Measurements from ENCODE around the gene FAM234A. TPM values are rescaled to one million over a fixed set of nuclear protein-coding genes. Genes with fewer than 3 reads are reported as not detected.

FAM234A gene
- polyA plus RNA-seq, 4 donors: 75.5 to 88.2 (median 81.5) TPM

- no peak for DNase-seq (ENCODE audit: low read depth in 4 of 4, low spot score in 3 of 4)
These were observed 58.6 kb downstream of the FAM234A start for GRCh38 chr16:293043-293775.

GRCh38 chr16:296276-296675 is 61.7 kb downstream of the FAM234A start:
- DNase-seq (ENCODE audit: low read depth in 4 of 4, low spot score in 3 of 4): no peak

DNA sequence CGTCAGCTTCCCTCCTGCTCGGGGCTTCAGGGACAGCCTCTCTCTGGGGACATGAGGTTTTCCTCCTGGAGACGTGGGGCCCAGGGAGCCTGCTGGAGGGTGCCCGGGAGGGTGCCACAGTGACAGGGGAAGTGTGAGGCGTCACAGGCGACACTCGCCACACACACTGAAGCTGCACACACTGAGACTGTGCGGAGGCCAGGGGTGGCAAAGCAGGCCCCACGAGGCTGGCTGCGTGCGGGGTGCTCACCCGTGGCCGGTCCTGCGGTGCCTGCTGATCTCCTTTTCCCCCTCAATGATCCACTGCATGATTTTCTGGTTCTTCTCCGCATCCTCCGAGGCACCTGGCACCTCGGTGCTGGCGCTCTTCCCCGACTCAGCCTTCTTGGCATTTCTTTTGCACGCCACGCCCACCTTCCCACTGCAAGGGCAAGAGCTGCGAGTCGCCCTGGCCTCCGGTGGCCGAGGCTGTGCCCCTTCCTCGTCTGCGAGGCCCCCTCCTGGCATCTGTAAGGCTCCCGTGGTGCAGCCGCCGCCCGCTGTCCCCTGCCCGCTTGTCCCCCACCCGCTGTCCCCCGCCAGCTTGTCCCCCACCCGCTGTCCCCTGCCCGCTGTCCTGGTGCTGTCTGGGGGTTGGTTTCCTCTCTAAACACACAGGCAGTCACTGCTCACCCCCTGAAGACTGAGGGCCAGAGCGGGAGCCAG is 62.3 kb downstream of the FAM234A start:
- DNase-seq (ENCODE audit: low read depth in 4 of 4, low spot score in 3 of 4): no peak

GRCh38 chr16:297832-298231 is 63.2 kb downstream of the FAM234A start:
- DNase-seq (ENCODE audit: low read depth in 4 of 4, low spot score in 3 of 4): no peak

- no peak for DNase-seq (ENCODE audit: low read depth in 4 of 4, low spot score in 3 of 4)
These were observed 66.6 kb downstream of the FAM234A start for GRCh38 chr16:301235-301634.

DNA sequence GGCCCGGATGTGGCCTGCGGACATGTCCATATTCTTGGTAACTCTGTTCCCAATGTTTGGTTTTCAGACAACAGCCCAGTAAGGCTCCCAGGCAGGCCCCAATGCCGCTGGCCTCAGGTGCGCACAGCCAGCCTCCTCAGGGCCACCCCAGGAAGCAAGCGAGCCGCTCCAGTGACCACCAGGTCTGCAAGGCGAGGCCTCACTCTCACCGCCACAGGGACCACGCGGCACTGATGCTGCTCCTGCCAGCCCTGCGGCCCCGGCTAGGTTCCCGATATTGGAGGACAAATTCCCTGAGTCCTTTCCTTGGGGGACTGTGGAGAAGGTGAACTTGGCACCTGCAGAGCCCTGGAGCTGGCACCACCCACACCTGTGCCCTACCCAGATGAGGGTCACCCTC is 67.3 kb downstream of the FAM234A start:
- DNase-seq (ENCODE audit: low read depth in 4 of 4, low spot score in 3 of 4): no peak

DNA sequence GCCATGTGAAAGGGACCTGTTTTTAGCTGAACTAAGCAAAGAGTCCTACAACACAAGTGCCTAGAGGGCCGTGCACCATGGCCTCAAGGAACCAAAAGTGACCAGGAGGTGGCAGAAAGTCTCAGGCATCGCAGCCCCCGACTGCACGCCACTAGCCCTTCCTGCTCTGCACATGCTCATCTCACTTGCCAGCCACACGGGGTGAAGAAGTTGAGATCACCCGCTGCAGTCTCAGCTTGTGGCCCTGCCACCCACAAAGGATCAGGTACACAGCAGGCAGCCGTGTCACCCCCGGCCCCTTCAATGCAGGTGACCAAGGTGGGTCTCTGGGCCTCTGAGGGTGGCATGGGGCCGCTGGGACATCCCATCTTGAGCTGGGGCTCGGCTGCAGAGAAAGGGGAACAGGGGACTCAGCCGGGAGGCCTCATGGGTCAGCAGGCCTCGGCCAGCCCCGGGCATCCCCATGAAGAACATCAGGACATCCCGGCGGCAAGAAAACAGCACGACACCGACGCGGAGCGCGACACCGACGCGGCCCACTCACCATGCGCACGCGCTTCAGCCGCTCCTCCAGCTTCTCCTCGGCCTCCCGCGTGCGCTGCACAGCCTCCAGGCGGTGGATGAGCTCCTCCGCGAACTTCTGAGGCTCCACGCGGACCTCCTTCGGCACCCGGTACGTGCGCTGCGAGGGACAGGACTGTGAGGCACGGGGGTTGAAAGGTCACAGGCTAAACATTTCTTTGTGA is 69.3 kb downstream of the FAM234A start:
- DNase-seq (ENCODE audit: low read depth in 4 of 4, low spot score in 3 of 4): no peak

GRCh38 chr16:305916-306626 is 71.5 kb downstream of the FAM234A start:
- DNase-seq (ENCODE audit: low read depth in 4 of 4, low spot score in 3 of 4): no peak

DNA sequence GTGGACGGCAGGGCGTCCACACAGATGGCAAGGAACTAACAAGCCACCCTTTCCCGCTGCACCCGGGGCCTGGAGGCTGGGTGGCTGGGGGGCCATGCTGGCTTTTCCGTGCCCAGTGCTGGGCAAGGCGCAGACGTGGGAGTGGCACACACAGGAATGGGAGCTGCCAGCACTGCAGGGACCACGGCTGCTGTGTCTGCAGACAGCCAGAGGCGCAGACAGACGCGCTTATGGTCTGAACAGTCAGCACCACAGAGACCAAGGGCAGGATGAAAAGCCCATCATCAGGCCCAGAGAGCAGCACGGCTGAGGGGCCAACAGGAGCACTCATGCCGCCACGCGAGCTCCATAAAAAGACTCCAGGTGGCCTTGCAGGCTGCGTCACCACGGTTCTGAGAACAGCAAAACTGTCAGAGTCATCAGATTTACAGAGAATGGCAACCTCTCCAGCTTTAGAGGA is 72.3 kb downstream of the FAM234A start:
- no peak for DNase-seq (ENCODE audit: low read depth in 4 of 4, low spot score in 3 of 4)

GRCh38 chr16:307691-308312 is 73.2 kb downstream of the FAM234A start:
- no peak for DNase-seq (ENCODE audit: low read depth in 4 of 4, low spot score in 3 of 4)

DNA sequence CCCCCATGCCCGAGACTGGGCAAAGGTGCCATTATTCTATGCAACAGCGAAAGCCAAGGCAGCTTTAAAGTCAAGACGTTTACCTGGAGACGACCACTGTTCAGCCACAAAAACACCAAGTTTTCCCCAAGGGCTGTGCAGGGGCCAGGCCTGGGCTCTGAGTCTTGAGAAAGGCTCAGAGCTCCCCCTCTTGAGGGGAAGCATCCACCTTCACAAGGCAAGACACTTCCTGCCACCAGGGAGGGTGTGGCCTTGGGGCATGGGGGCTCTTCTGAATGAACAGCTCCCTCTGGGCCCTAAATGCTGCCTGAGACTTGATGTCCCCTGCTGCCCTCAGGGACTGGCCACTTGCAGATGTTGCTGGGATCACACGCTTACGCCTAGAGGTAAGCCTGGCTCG is 74.9 kb downstream of the FAM234A start:
- no peak for DNase-seq (ENCODE audit: low read depth in 4 of 4, low spot score in 3 of 4)

DNA sequence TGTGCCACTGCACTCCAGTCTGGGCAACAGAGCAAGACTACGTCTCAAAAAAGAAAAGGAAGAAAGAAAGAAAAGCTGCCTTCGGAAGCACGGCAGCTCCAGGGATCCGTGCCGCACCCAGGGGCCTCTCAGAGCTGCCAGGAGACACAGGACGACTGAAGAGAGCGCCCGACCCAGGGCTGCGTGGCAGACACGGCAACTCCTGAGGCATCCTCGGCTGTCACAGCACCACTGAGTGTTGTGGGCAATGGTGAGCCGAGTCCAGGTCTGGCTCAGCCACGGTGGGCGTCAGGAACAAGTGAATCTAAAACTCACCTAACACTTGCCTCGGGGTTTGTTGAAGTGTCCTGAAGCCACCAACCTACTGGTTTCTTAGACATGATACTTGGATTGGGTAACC is 77.1 kb downstream of the FAM234A start:
- no peak for DNase-seq (ENCODE audit: low read depth in 4 of 4, low spot score in 3 of 4)

DNA sequence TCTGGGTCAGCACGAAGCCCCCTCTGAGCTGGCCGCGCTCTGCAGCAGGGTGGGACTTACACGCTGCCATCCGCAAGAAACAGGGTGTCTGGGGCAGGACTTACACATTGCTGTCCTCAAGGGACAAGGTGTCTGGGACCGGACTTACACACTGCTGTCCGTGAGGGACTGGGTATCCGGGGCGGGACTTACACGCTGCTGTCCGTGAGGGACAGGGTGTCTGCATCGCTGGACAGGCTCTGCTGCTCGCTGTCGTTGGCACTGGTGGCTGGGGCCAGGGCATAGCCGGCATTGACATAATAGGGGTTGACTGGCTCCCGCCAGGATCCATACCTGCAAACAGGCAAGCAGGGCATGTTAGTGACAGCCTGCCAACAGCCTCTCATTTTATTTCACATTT is 79.7 kb downstream of the FAM234A start:
- no peak for DNase-seq (ENCODE audit: low read depth in 4 of 4, low spot score in 3 of 4)

- DNase-seq (ENCODE audit: low read depth in 4 of 4, low spot score in 3 of 4): no peak
These were observed 80.2 kb downstream of the FAM234A start for GRCh38 chr16:314795-315299.

Other genes with a start within 250 kb of the FAM234A start
- 10 to 100 TPM; 11.3 to 13.2 (median 12.9) TPM for gene POLR3K, start 181.2 kb upstream of the FAM234A start, polyA plus RNA-seq (ENCODE audit: insufficient read length in 4 of 4)
- gene SNRNP25, start 181.0 kb upstream of the FAM234A start, polyA plus RNA-seq (ENCODE audit: insufficient read length in 4 of 4): 10 to 100 TPM; 41.8 to 52.1 (median 47.6) TPM
- gene RHBDF1, start 162.2 kb upstream of the FAM234A start, polyA plus RNA-seq (ENCODE audit: insufficient read length in 4 of 4): 10 to 100 TPM; 21.4 to 28.8 (median 28.1) TPM
- gene MPG, start 156.6 kb upstream of the FAM234A start, polyA plus RNA-seq (ENCODE audit: insufficient read length in 4 of 4): 10 to 100 TPM; 20.7 to 35.2 (median 23.2) TPM
- gene NPRL3, start 96.1 kb upstream of the FAM234A start, polyA plus RNA-seq (ENCODE audit: insufficient read length in 4 of 4): 10 to 100 TPM; 26.4 to 32.2 (median 29.6) TPM
- 1 to 10 TPM in 2 of 4 donors, under 1 TPM in 2; 0.37 to 4.2 (median 1.7) TPM for gene HBZ, start 82.2 kb upstream of the FAM234A start, polyA plus RNA-seq (ENCODE audit: insufficient read length in 4 of 4)
- gene HBM, start 68.8 kb upstream of the FAM234A start, polyA plus RNA-seq (ENCODE audit: insufficient read length in 4 of 4): 1 to 10 TPM; 2.1 to 5.7 (median 3.7) TPM
- gene HBA2, start 61.9 kb upstream of the FAM234A start, polyA plus RNA-seq (ENCODE audit: insufficient read length in 4 of 4): 1,000 to 10,000 TPM in 3 of 4 donors, 100 to 1,000 TPM in 1; 794 to 1,266 (median 1,092) TPM
- 100 to 1,000 TPM; 530 to 845 (median 681) TPM for gene HBA1, start 58.1 kb upstream of the FAM234A start, polyA plus RNA-seq (ENCODE audit: insufficient read length in 4 of 4)
- under 1 TPM; 0.51 to 0.90 (median 0.78) TPM for gene HBQ1, start 54.4 kb upstream of the FAM234A start, polyA plus RNA-seq (ENCODE audit: insufficient read length in 4 of 4)
- 100 to 1,000 TPM; 104 to 141 (median 122) TPM for gene LUC7L, start 5.4 kb upstream of the FAM234A start, polyA plus RNA-seq (ENCODE audit: insufficient read length in 4 of 4)
- 1 to 10 TPM in 3 of 4 donors, under 1 TPM in 1; 0.68 to 2.8 (median 1.9) TPM for gene RGS11, start 41.1 kb downstream of the FAM234A start, polyA plus RNA-seq (ENCODE audit: insufficient read length in 4 of 4)
- 1 to 10 TPM; 1.9 to 5.6 (median 3.5) TPM for gene ARHGDIG, start 45.8 kb downstream of the FAM234A start, polyA plus RNA-seq (ENCODE audit: insufficient read length in 4 of 4)
- gene PDIA2, start 48.3 kb downstream of the FAM234A start, polyA plus RNA-seq (ENCODE audit: insufficient read length in 4 of 4): 1 to 10 TPM in 2 of 4 donors, under 1 TPM in 2; 0.53 to 2.0 (median 1.2) TPM
- 10 to 100 TPM; 16.9 to 23.0 (median 17.6) TPM for gene AXIN1, start 117.9 kb downstream of the FAM234A start, polyA plus RNA-seq (ENCODE audit: insufficient read length in 4 of 4)
- gene MRPL28, start 135.7 kb downstream of the FAM234A start, polyA plus RNA-seq (ENCODE audit: insufficient read length in 4 of 4): 10 to 100 TPM; 68.4 to 92.6 (median 70.9) TPM
- 10 to 100 TPM; 56.8 to 71.3 (median 58.8) TPM for gene PGAP6, start 147.2 kb downstream of the FAM234A start, polyA plus RNA-seq (ENCODE audit: insufficient read length in 4 of 4)
- gene NME4, start 162.4 kb downstream of the FAM234A start, polyA plus RNA-seq (ENCODE audit: insufficient read length in 4 of 4): 100 to 1,000 TPM; 110 to 143 (median 117) TPM
- gene DECR2, start 167.1 kb downstream of the FAM234A start, polyA plus RNA-seq (ENCODE audit: insufficient read length in 4 of 4): 10 to 100 TPM; 17.8 to 40.4 (median 32.2) TPM
- gene RAB11FIP3, start 190.8 kb downstream of the FAM234A start, polyA plus RNA-seq (ENCODE audit: insufficient read length in 4 of 4): 100 to 1,000 TPM in 1 of 4 donors, 10 to 100 TPM in 3; 72.7 to 100 (median 91.3) TPM